ENCODE results near the gene CDC16. TPM values are rescaled to one million over a fixed set of nuclear protein-coding genes. Genes with fewer than 3 reads are reported as not detected.

Gene CDC16
- total and polyA plus RNA-seq, 2 of the 8 experiments (the other 6 are each of a cell fraction or from before 2014, with no cell fraction given) = 42.5 to 83.4 TPM

- TF ChIP-seq CTBP2 (IDR thresholded peaks at IDR 0.05; ENCODE audit: borderline replicate concordance, insufficient read depth, insufficient read length, low read length) (no peak), TAF7 (optimal IDR thresholded peaks at IDR 0.05; ENCODE audit: borderline replicate concordance, low read depth, low read length) (no peak), CEBPB (IDR thresholded peaks at IDR 0.05; ENCODE audit: low read depth, low read length) (peak; percentile 72)
Measured at GRCh38 chr13:114230117-114230516, 4.6 kb upstream of the CDC16 start (continued).
